K562 (cell line): ENCODE data around the gene FHIT. TPM values are rescaled to one million over a fixed set of nuclear protein-coding genes. Genes with fewer than 3 reads are reported as not detected.

ENCODE experiments used
- ATAC-seq: fragments of 200-7000 bp; cut with Tn5 transposase; 3 replicates; pipeline ENCODE4 v1.9.1; 2020; ENCODE audit warnings: moderate library complexity
- BruUV-seq: library from RNA; stranded (reverse); fragments of 400-500 nt; replicated peaks from 2 replicates; lab custom pipeline; 2021; lab: Mats Ljungman, UMichigan
- CTCF ChIA-PET: fragments of 300-600 bp; formaldehyde crosslinking; extraction: SDS; loops from one replicate; lab custom pipeline; 2021; ENCODE audit warnings: low intra/inter-chr PET ratio; lab: Yijun Ruan, JAX
- POLR2A ChIA-PET: fragments of 300-600, 350-650 bp; sonication (Branson Sonifier 250); formaldehyde crosslinking; extraction: SDS; loops from one replicate; lab custom pipeline; 2021; ENCODE audit warnings: antibody characterized with exemption, inconsistent platforms; lab: Yijun Ruan, JAX
- DNase-seq, 4 experiments: peaks; one replicate each; pipeline versions ENCODE4 v3.0.0 to v3.0.0-alpha.2; 2011 to 2018; ENCODE audit warnings: low spot score in 3 of 4, mixed read lengths in 3 of 4; ENCODE audit errors: extremely low read depth in 1 of 4
- FAIRE-seq: peaks from 2 replicates; lab custom pipeline; 2011; peaks lifted over from hg19 to GRCh38; lab: Jason Lieb, UNC
- H2AFZ ChIP-seq: 2 replicates; pipeline ENCODE4 v1.6.0; 2011; ENCODE audit warnings: low read depth, low read length, control low read depth, inconsistent platforms
- H3K27ac ChIP-seq: fragments of 200-600 bp; 3 replicates; pipeline ENCODE4 v1.8.0; 2011; ENCODE audit warnings: low read depth, mild to moderate bottlenecking, control low read depth, inconsistent platforms, low read length, moderate library complexity, mixed read lengths; ENCODE audit errors: extremely low read depth
- H3K27me3 ChIP-seq, 2 experiments: fragments of 300-600 bp in 1 of 2; 2 replicates in 1 of 2; 3 replicates in 1 of 2; pipeline versions ENCODE4 v1.6.0 to v1.8.0; 2011; ENCODE audit warnings: inconsistent platforms in 2 of 2, low read length in 2 of 2, mild to moderate bottlenecking in 1 of 2, mixed read lengths in 1 of 2, moderate library complexity in 1 of 2; ENCODE audit not compliant: control insufficient read depth in 2 of 2, insufficient read depth in 2 of 2
- H3K36me3 ChIP-seq: fragments of 300-600 bp; 3 replicates; pipeline ENCODE4 v1.8.0; 2011; ENCODE audit warnings: mild to moderate bottlenecking, low read length, inconsistent platforms; ENCODE audit not compliant: control insufficient read depth, insufficient read depth
- H3K4me1 ChIP-seq, 2 experiments: fragments of 200-600 bp in 1 of 2; replicated peaks in 1 of 2; 2 replicates in 1 of 2; 3 replicates in 1 of 2; pipeline versions ENCODE4 v1.5.1 to v1.8.0; 2011; ENCODE audit warnings: inconsistent platforms in 2 of 2, low read length in 2 of 2, mild to moderate bottlenecking in 1 of 2, mixed read lengths in 1 of 2, moderate library complexity in 1 of 2; ENCODE audit not compliant: control insufficient read depth in 2 of 2, insufficient read depth in 2 of 2
- H3K4me2 ChIP-seq: 2 replicates; pipeline ENCODE4 v1.6.1; 2011; ENCODE audit warnings: low read length, control low read depth, inconsistent platforms, mixed read lengths; ENCODE audit not compliant: insufficient read depth
- H3K4me3 ChIP-seq: fragments of 200-600 bp; sonication (generic), shearing (Covaris generic); 2 replicates; pipeline ENCODE4 v1.5.1; 2016; ENCODE audit warnings: control low read depth, inconsistent platforms
- H3K79me2 ChIP-seq: fragments of 200-600 bp; 3 replicates; pipeline ENCODE4 v1.8.0; 2011; ENCODE audit warnings: low read length, inconsistent platforms; ENCODE audit not compliant: control insufficient read depth, insufficient read depth
- H3K9ac ChIP-seq, 2 experiments: 2 replicates each; pipeline versions ENCODE4 v1.6.0 to v1.6.1; 2011; ENCODE audit warnings: low read depth in 2 of 2, low read length in 2 of 2, control low read depth in 1 of 2, inconsistent platforms in 1 of 2, mild to moderate bottlenecking in 1 of 2, mixed read lengths in 1 of 2; ENCODE audit not compliant: insufficient read depth in 1 of 2
- H3K9me1 ChIP-seq: one replicate; pipeline ENCODE4 v1.6.0; 2011; ENCODE audit warnings: inconsistent platforms, mild to moderate bottlenecking, low read length, moderate library complexity; ENCODE audit not compliant: control insufficient read depth, insufficient read depth
- H3K9me3 ChIP-seq: replicated peaks from 2 replicates; pipeline ENCODE4 v1.5.1; 2011; ENCODE audit warnings: low read depth, low read length, inconsistent platforms; ENCODE audit not compliant: control insufficient read depth, insufficient read depth
- H4K20me1 ChIP-seq: replicated peaks from 2 replicates; pipeline ENCODE4 v1.6.1; 2011; ENCODE audit warnings: low read length, inconsistent platforms, mixed read lengths; ENCODE audit not compliant: control insufficient read depth, insufficient read depth
- ATF1 ChIP-seq, 2 experiments: fragments of 450-650 bp in 1 of 2; IDR thresholded peaks; 2 replicates each; pipeline ENCODE4 v1.6.1; 2016; ENCODE audit warnings: missing compliant biosample characterization in 1 of 2, missing genetic modification characterization in 1 of 2
- ATF3 ChIP-seq, 2 experiments: fragments of 450-650 bp in 1 of 2; sonication (generic) in 1 of 2; formaldehyde crosslinking in 1 of 2; IDR thresholded peaks in 1 of 2; conservative IDR thresholded peaks in 1 of 2; 2 replicates each; pipeline versions ENCODE4 v1.6.1 to v1.8.1; 2016 to 2023; ENCODE audit warnings: mild to moderate bottlenecking in 2 of 2, moderate library complexity in 2 of 2, inconsistent platforms in 1 of 2, missing genetic modification reagents in 1 of 2
- FOSL1 ChIP-seq: fragments of 200-800 bp; sonication (Bioruptor generic); conservative IDR thresholded peaks from 2 replicates; pipeline ENCODE4 v1.6.1; 2016; ENCODE audit warnings: missing genetic modification characterization, missing compliant biosample characterization
- JUND ChIP-seq, 2 experiments: IDR thresholded peaks; 2 replicates in 1 of 2; 3 replicates in 1 of 2; pipeline ENCODE4 v1.6.1; 2011; ENCODE audit warnings: borderline replicate concordance in 2 of 2, low read depth in 2 of 2, low read length in 2 of 2, improper control_type of control experiment in 1 of 2, missing biosample characterization in 1 of 2, missing genetic modification characterization in 1 of 2, missing genetic modification reagents in 1 of 2
- NR2C2 ChIP-seq, 2 experiments: fragments of 200-800 bp in 1 of 2; sonication (Bioruptor generic) in 1 of 2; sonication (generic) in 1 of 2; formaldehyde crosslinking in 1 of 2; IDR thresholded peaks; 2 replicates each; pipeline versions ENCODE4 v1.6.1 to v1.8.0; 2016 to 2022; ENCODE audit warnings: mild to moderate bottlenecking in 1 of 2, missing compliant biosample characterization in 1 of 2, missing genetic modification characterization in 1 of 2, missing genetic modification reagents in 1 of 2
- RBFOX2 ChIP-seq: fragments of 200-400 bp; formaldehyde crosslinking; IDR thresholded peaks from 2 replicates; pipeline ENCODE4 v1.6.1; 2017; ENCODE audit warnings: low read depth, mild to moderate bottlenecking, low read length, moderate library complexity
- RREB1 ChIP-seq: fragments of 250-450 bp; sonication (Bioruptor Pico); IDR thresholded peaks from 2 replicates; pipeline ENCODE4 v1.4.0; 2020
- SOX6 ChIP-seq: fragments of 450-650 bp; IDR thresholded peaks from 2 replicates; pipeline ENCODE4 v1.6.1; 2014; ENCODE audit warnings: mild to moderate bottlenecking
- TEAD4 ChIP-seq, 2 experiments: sonication (generic) in 1 of 2; formaldehyde crosslinking in 1 of 2; IDR thresholded peaks; 2 replicates each; pipeline versions ENCODE4 v1.6.1 to v1.8.0; 2012 to 2022; ENCODE audit warnings: borderline replicate concordance in 1 of 2, inconsistent platforms in 1 of 2, low read length in 1 of 2, mild to moderate bottlenecking in 1 of 2, missing genetic modification reagents in 1 of 2
- WGBS: fragments of 100-300 bp; shearing (Covaris generic); methylation state at CpG from one replicate; pipeline ENCODE4 v1.1.6; 2016; ENCODE audit warnings: low coverage, mixed read lengths; ENCODE audit not compliant: insufficient coverage; ENCODE audit errors: missing lambda C conversion rate; 5-methylcytosine and 5-hydroxymethylcytosine counted together
- in situ Hi-C: fragments of 300-500 bp; cut with MboI; formaldehyde crosslinking; loops from 4 replicates; pipeline ENCODE4 v1.15.0; 2018; ENCODE audit warnings: inconsistent platforms, mixed read lengths
- intact Hi-C: fragments of 100-400 bp; cut with micrococcal nuclease; formaldehyde crosslinking; loops from 2 replicates; pipeline ENCODE4 v1.14.2; 2022
- polyA plus RNA-seq, 8 experiments: library from polyadenylated mRNA; depleted of rRNA in 4 of 8; stranded (reverse) in 5 of 8; unstranded in 3 of 8; fragments of >200 nt; fragmentation: Nextera tagmentation in 2 of 8; fragmentation: Illumina TruSeq in 1 of 8; extraction: Ambion mirVana in 2 of 8; extraction: Trizol in 1 of 8; gene quantifications; 2 replicates each; pipeline versions ENCODE4 v1.2.1 to v1.2.3, GENCODE V29; 2011 to 2014; ENCODE audit warnings: inconsistent platforms in 1 of 8, missing spikeins in 1 of 8
- total RNA-seq, 7 experiments: library from RNA; depleted of rRNA in 6 of 7; stranded (reverse); fragments of >200 nt in 6 of 7; fragmentation: Illumina TruSeq in 2 of 7; extraction: Trizol in 2 of 7; gene quantifications; 2 replicates each; pipeline versions ENCODE4 v1.2.1 to v1.2.3, GENCODE V29; 2011 to 2021; ENCODE audit warnings: low replicate concordance in 1 of 7

Gene FHIT
- total and polyA plus RNA-seq, 9 of the 15 experiments (the other 6 are each of a cell fraction or from before 2014, with no cell fraction given) = 1.7 to 9.1 (median 4.3) TPM

- Histone ChIP-seq H3K4me3 (no peak overlapping the region), H3K27ac (no peak overlapping the region), H3K36me3 (no peaks in the 10 kb centered on the region), H3K4me1 (peaks cover 0 to 7% of the 10 kb centered on the region in 2 experiments; a peak in 2 of 5 replicates), H3K4me2 (no peak overlapping the region), H3K27me3 (no peaks in the 10 kb centered on the region), H3K79me2 (no peaks in the 10 kb centered on the region; the same call in 2 of the 3 replicates), H2AFZ (no peak overlapping the region), H4K20me1 (no peaks in the 10 kb centered on the region; the same call in 1 of the 2 replicates), H3K9me1 (no peaks in the 10 kb centered on the region), H3K9ac (no peak overlapping the region), H3K9me3 (no peaks in the 10 kb centered on the region)
- 13% methylated on average over 1 of the region's 1 CpG for WGBS
- ChIA-PET CTCF (no interaction called here), POLR2A (no interaction called here)
- BruUV-seq = no TSS peak
- TF ChIP-seq FOSL1 (tag) = peak; percentile 66; the same call in 1 of the 2 replicates
- peak; percentile 50 for TF ChIP-seq ATF3 (IDR thresholded peaks at IDR 0.05)
- no peak for TF ChIP-seq ATF3 (CRISPR knock-in tag; conservative IDR thresholded peaks at IDR 0.05)
- TF ChIP-seq SOX6 = peak; percentile 90
- peak; percentile 60; the same call in 1 of the 2 replicates for TF ChIP-seq JUND (IDR thresholded peaks at IDR 0.05; ENCODE audit: borderline replicate concordance, low read depth, low read length)
- peak; percentile 53; the same call in 2 of the 3 replicates for TF ChIP-seq JUND (tag; IDR thresholded peaks at IDR 0.05; ENCODE audit: borderline replicate concordance, low read depth, low read length)
- TF ChIP-seq TEAD4 (IDR thresholded peaks at IDR 0.05; ENCODE audit: low read length) = no peak
- no peak for TF ChIP-seq TEAD4 (CRISPR knock-in tag; IDR thresholded peaks at IDR 0.05; ENCODE audit: borderline replicate concordance)
- no peak for TF ChIP-seq NR2C2 (CRISPR knock-in tag; IDR thresholded peaks at IDR 0.05)
- no peak for TF ChIP-seq NR2C2 (tag; IDR thresholded peaks at IDR 0.05)
- TF ChIP-seq ATF1 (CRISPR knock-in tag; IDR thresholded peaks at IDR 0.05) = no peak
- TF ChIP-seq ATF1 (tag; IDR thresholded peaks at IDR 0.05) = no peak
- no peak for TF ChIP-seq RREB1 (CRISPR knock-in tag)
- no peak for TF ChIP-seq RBFOX2
- ATAC-seq = no peak
- intact Hi-C loops = no loop called here
- no peak for FAIRE-seq
- in situ Hi-C loops = no loop called here
- peak in 2 of 4 experiments; percentile 6 to 8 for DNase-seq
Measured at GRCh38 chr3:61237858-61238257, 13.4 kb downstream of the FHIT start.
